Measurements from ENCODE around the gene KCNQ1.

GRCh38 chr11:2797121-2797711, 352.4 kb downstream of the KCNQ1 start:
- TF ChIP-seq CTCF (IDR thresholded peaks at IDR 0.05) = no peak
- no peak for TF ChIP-seq POLR2A (IDR thresholded peaks at IDR 0.05)

Data from lower leg skin (tissue), 3 donors.